ENCODE results near the gene ZNF20. TPM values are rescaled to one million over a fixed set of nuclear protein-coding genes. Genes with fewer than 3 reads are reported as not detected.
A peak's percentile ranks its signal among the peaks of the same experiment; 100 is the strongest.

ZNF20 gene
- total RNA-seq, 3 donors from 2014 or later (not counting 1 experiment from before 2014, with no cell fraction given): 4.2 to 9.0 (median 4.6) TPM

DNA sequence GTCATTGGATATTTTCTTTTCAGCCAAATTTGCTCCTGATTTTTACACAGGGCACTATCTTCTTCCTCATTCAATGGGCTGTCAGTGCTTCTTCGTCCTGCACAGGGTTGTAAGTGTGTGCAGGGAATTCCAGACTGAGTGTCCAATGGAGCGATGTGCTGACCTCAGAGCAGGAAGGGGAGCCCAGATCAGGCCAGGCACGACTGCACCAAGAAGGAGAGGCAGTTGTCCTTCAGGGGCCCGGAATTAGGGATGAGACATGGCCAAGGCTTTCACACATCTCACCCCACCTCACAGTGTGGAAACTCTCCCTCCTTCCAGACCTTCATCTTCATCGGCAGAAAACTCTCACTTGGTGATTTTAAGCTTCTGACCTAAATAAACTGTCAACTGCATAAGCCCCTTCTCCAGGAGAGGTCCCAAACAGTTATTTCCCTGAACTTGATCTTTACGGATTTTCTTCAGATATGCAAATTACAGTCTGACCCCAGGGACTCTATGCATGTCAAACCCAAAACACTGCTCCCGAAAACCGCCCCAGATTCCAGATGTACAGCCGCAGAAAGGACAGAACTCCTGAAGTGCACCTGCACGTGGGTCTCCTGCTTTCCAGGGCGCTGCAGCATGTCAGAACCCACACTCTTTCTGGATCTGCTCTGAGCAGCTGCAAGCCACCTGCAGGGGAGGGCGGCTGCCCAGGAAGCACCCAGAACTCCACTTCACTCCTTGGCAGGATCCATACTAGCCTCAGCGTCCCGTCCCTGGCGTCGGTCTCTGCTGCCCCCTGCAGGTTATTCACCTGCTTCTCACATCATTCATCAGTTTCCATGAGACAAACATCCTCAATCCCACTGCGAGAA lies 625 bp upstream of the ZNF20 start:
- no peaks in the 10 kb centered on the region for H3K27me3 Mint-ChIP-seq (ENCODE audit: low read depth in 2 of 2)
- peaks cover 27% of the 10 kb centered on the region for H3K4me1 ChIP-seq (ENCODE audit: control insufficient read depth, insufficient read depth, low read length)
- H3K27ac Mint-ChIP-seq: peak overlapping the region; percentile 79 to 90
- ATAC-seq (peak; percentile 56 to 74 (median 60)), DNase-seq (peak; percentile 77 to 92)
- WGBS (ENCODE audit: insufficient coverage): 9% methylated on average over 16 of the region's 17 CpGs
- peaks cover 9% of the 10 kb centered on the region for H3K36me3 ChIP-seq (ENCODE audit: control insufficient read depth, insufficient read depth, low read length)
- H3K4me3 Mint-ChIP-seq: peak overlapping the region; percentile 95
- no peaks in the 10 kb centered on the region for H3K9me3 Mint-ChIP-seq
- H3K27me3 ChIP-seq (ENCODE audit: control insufficient read depth, insufficient read depth, low read length): no peaks in the 10 kb centered on the region
- peak overlapping the region; percentile 76 for H3K4me3 ChIP-seq (ENCODE audit: low read length)
- TF ChIP-seq, protein P1, sequence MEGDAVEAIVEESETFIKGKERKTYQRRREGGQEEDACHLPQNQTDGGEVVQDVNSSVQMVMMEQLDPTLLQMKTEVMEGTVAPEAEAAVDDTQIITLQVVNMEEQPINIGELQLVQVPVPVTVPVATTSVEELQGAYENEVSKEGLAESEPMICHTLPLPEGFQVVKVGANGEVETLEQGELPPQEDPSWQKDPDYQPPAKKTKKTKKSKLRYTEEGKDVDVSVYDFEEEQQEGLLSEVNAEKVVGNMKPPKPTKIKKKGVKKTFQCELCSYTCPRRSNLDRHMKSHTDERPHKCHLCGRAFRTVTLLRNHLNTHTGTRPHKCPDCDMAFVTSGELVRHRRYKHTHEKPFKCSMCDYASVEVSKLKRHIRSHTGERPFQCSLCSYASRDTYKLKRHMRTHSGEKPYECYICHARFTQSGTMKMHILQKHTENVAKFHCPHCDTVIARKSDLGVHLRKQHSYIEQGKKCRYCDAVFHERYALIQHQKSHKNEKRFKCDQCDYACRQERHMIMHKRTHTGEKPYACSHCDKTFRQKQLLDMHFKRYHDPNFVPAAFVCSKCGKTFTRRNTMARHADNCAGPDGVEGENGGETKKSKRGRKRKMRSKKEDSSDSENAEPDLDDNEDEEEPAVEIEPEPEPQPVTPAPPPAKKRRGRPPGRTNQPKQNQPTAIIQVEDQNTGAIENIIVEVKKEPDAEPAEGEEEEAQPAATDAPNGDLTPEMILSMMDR (IDR thresholded peaks at IDR 0.05): peak; percentile 95
- peaks cover 9% of the 10 kb centered on the region for H3K36me3 Mint-ChIP-seq
- intact Hi-C loops (cut with micrococcal nuclease): loop anchor here (1.0 to 2.0 kb wide), 6 partner anchors 50 to 342 kb away; partner anchors contain the start of gene ZNF491
- peaks cover 6% of the 10 kb centered on the region for H3K9me3 ChIP-seq (ENCODE audit: control insufficient read depth, insufficient read depth, low read length)
- H3K27ac ChIP-seq (ENCODE audit: low read length): no peak overlapping the region
- H3K4me1 Mint-ChIP-seq: peaks cover 35 to 38% of the 10 kb centered on the region in 2 donors

DNA sequence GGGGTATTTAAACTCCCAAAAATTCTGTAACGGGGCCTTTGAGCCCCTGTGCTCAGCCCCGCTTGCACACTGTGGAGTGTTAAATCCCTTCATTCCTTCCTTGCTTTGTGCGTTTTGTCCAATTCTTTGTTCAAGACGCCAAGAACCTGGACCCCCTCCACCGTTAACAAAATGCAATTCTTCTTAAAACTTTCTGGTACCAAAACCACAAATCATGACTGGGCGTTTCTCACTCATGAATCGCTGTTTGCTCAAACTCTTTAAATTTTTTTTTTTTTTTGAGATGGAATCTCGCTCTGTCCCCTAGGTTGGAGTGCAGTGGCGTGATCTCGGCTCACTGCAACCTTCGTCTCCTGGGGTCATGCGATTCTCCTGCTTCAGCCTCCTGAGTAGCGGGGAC lies 881 bp downstream of the ZNF20 start:
- DNase-seq: peak in 1 of 2 donors; percentile 20
- H3K36me3 Mint-ChIP-seq: no peaks in the 10 kb centered on the region

DNA sequence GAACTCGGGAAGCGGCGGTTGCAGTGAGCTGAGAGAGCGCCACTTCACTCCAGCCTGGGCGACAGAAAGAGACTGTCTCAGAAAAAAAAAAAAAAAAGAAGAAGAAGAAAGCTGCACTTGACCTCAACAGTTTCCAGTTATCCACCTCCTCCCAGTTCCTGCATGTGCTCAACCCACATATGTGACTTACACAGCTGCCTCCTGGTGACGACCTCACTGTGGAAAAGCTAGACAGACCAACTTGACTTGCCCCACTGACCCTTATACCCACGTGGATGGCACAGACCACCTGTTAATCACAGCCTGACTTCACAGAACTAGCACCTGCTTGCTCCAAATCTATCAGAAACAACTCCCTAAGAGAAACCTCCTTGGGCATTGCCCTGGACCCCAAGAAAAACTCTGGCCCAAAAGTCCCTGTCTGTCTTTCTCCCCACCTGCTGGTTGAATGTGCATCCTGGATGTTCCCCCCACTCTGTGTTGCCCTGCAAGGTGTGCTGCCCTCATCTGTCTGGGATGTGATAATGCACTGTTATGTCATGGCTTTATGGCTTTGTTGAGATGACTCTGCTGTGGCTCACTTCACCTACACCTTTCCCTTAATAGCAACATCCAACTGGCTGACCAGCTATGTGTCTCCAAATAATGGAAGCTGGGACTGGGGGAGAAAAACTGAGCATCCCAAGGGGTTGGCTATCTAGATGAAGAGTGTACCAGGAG lies 2.8 kb downstream of the ZNF20 start:
- TF ChIP-seq, protein P1 (IDR thresholded peaks at IDR 0.05): no peak

More for the DNA sequence above, 881 bp downstream of the ZNF20 start:
- Histone ChIP-seq H3K27me3 (ENCODE audit: control insufficient read depth, insufficient read depth, low read length) (no peaks in the 10 kb centered on the region), H3K4me3 (ENCODE audit: low read length) (peak overlapping the region; percentile 76), H3K9me3 (ENCODE audit: control insufficient read depth, insufficient read depth, low read length) (peaks cover under 1% of the 10 kb centered on the region), H3K27ac (ENCODE audit: low read length) (no peak overlapping the region), H3K4me1 (ENCODE audit: control insufficient read depth, insufficient read depth, low read length) (peaks cover 27% of the 10 kb centered on the region), H3K36me3 (ENCODE audit: control insufficient read depth, insufficient read depth, low read length) (peaks cover 9% of the 10 kb centered on the region)
- Mint-ChIP-seq H3K9me3 (no peaks in the 10 kb centered on the region), H3K27ac (peak overlapping the region in 1 of 2 donors; percentile 90), H3K27me3 (ENCODE audit: low read depth in 2 of 2) (no peaks in the 10 kb centered on the region), H3K4me1 (peaks cover 35 to 38% of the 10 kb centered on the region in 2 donors), H3K4me3 (peak overlapping the region; percentile 95)
- TF ChIP-seq, protein P1 (IDR thresholded peaks at IDR 0.05): no peak
- WGBS (ENCODE audit: insufficient coverage): 31% methylated on average over 13 of the region's 13 CpGs
- intact Hi-C loops (cut with micrococcal nuclease): no loop called here
- ATAC-seq: no peak

More for the DNA sequence above, 2.8 kb downstream of the ZNF20 start:
- ATAC-seq (no peak), DNase-seq (peak in 1 of 2 donors; percentile 69)
- Mint-ChIP-seq H3K4me1 (peaks cover 35 to 38% of the 10 kb centered on the region in 2 donors), H3K27ac (peak overlapping the region in 1 of 2 donors; percentile 80), H3K4me3 (peak overlapping the region; percentile 60), H3K36me3 (peaks cover 15% of the 10 kb centered on the region), H3K27me3 (ENCODE audit: low read depth in 2 of 2) (no peaks in the 10 kb centered on the region), H3K9me3 (no peaks in the 10 kb centered on the region)
- WGBS (ENCODE audit: insufficient coverage): 79% methylated on average over 7 of the region's 7 CpGs
- H3K27me3 ChIP-seq (ENCODE audit: control insufficient read depth, insufficient read depth, low read length): no peaks in the 10 kb centered on the region
- no peak overlapping the region for H3K27ac ChIP-seq (ENCODE audit: low read length)
- no peak overlapping the region for H3K4me3 ChIP-seq (ENCODE audit: low read length)
- intact Hi-C loops (cut with micrococcal nuclease): no loop called here
- H3K36me3 ChIP-seq (ENCODE audit: control insufficient read depth, insufficient read depth, low read length): peaks cover 28% of the 10 kb centered on the region
- H3K9me3 ChIP-seq (ENCODE audit: control insufficient read depth, insufficient read depth, low read length): peaks cover 11% of the 10 kb centered on the region
- H3K4me1 ChIP-seq (ENCODE audit: control insufficient read depth, insufficient read depth, low read length): peaks cover 27% of the 10 kb centered on the region
